Spleen (tissue), 7 donors: Measurements from ENCODE around the gene LYRM4.

Source experiments
- CTCF ChIP-seq, 11 experiments: fragments of 200-600 bp in 7 of 11; fragments of 450-650 bp in 4 of 11; sonication (generic) in 4 of 11; IDR thresholded peaks in 8 of 11; conservative IDR thresholded peaks in 3 of 11; 1 replicate in 7 of 11; 2 replicates in 4 of 11; pipeline versions ENCODE4 v1.4.0 to v1.8.0; 2016 to 2021; ENCODE audit warnings: antibody characterized with exemption in 11 of 11, inconsistent platforms in 4 of 11, mild to moderate bottlenecking in 1 of 11
- POLR2A ChIP-seq, 3 donors: fragments of 450-650 bp; IDR thresholded peaks; one replicate each; pipeline ENCODE4 v1.5.1; 2017; ENCODE audit warnings: antibody characterized with exemption in 3 of 3, mild to moderate bottlenecking in 1 of 3
- POLR2AphosphoS5 ChIP-seq, 3 donors: sonication (generic); formaldehyde crosslinking; IDR thresholded peaks; one replicate each; pipeline ENCODE4 v1.5.1; 2017; ENCODE audit warnings: antibody characterized with exemption in 3 of 3
- donor health status: DM: no; HTN: no; CAD: no; lungs with moderate emphysema.
- donor health status: DM: no; HTN: no; CAD: no.
- donor health status: DM: no; HTN: no; CAD: no.

- TF ChIP-seq POLR2A (IDR thresholded peaks at IDR 0.05), result no peak
- TF ChIP-seq CTCF (IDR thresholded peaks at IDR 0.05 in 8 of 11, conservative IDR thresholded peaks at IDR 0.05 in 3 of 11), result no peak
- no peak for TF ChIP-seq POLR2AphosphoS5 (IDR thresholded peaks at IDR 0.05)
These were observed 27.2 kb upstream of the LYRM4 start for GRCh38 chr6:5287966-5288297.
